ENCODE results near the gene ZCCHC7.

DNA sequence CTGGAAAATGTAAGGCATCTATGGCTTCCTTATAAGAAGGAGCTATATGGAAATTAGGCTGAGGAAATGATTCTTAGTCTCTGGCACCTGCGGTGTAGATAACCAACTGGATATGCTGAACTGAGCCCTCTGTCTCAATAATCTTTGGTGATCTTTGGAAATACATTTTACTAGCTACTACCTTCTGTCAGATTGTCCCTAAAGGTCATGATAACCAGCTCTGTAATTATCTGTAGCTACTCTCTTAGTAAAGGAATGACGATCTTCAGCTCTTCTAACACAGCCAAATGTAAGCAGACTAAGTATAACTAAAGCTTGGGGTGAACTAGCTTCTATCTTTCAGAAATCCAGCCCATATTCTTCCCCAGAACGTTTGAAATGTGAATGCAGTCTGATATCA is 177.2 kb downstream of the ZCCHC7 start:
- TF ChIP-seq POLR2AphosphoS5 (IDR thresholded peaks at IDR 0.05; ENCODE audit: low read depth) (no peak), EZH2 (IDR thresholded peaks at IDR 0.05; ENCODE audit: low read depth, unreplicated experiment) (no peak), EZH2phosphoT487 (IDR thresholded peaks at IDR 0.05; ENCODE audit: unreplicated experiment) (no peak), CREB1 (CRISPR knock-in tag; IDR thresholded peaks at IDR 0.05; ENCODE audit: low read depth) (no peak), JUNB (IDR thresholded peaks at IDR 0.05; ENCODE audit: unreplicated experiment) (no peak)
- TF ChIP-seq, protein P1, sequence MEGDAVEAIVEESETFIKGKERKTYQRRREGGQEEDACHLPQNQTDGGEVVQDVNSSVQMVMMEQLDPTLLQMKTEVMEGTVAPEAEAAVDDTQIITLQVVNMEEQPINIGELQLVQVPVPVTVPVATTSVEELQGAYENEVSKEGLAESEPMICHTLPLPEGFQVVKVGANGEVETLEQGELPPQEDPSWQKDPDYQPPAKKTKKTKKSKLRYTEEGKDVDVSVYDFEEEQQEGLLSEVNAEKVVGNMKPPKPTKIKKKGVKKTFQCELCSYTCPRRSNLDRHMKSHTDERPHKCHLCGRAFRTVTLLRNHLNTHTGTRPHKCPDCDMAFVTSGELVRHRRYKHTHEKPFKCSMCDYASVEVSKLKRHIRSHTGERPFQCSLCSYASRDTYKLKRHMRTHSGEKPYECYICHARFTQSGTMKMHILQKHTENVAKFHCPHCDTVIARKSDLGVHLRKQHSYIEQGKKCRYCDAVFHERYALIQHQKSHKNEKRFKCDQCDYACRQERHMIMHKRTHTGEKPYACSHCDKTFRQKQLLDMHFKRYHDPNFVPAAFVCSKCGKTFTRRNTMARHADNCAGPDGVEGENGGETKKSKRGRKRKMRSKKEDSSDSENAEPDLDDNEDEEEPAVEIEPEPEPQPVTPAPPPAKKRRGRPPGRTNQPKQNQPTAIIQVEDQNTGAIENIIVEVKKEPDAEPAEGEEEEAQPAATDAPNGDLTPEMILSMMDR (conservative IDR thresholded peaks at IDR 0.05; ENCODE audit: low read depth in 2 of 2): no peak
- TF ChIP-seq, protein P2, sequence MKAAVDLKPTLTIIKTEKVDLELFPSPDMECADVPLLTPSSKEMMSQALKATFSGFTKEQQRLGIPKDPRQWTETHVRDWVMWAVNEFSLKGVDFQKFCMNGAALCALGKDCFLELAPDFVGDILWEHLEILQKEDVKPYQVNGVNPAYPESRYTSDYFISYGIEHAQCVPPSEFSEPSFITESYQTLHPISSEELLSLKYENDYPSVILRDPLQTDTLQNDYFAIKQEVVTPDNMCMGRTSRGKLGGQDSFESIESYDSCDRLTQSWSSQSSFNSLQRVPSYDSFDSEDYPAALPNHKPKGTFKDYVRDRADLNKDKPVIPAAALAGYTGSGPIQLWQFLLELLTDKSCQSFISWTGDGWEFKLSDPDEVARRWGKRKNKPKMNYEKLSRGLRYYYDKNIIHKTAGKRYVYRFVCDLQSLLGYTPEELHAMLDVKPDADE (IDR thresholded peaks at IDR 0.05): no peak
